ENCODE results near the gene TMEM72.

Gene TMEM72

DNA sequence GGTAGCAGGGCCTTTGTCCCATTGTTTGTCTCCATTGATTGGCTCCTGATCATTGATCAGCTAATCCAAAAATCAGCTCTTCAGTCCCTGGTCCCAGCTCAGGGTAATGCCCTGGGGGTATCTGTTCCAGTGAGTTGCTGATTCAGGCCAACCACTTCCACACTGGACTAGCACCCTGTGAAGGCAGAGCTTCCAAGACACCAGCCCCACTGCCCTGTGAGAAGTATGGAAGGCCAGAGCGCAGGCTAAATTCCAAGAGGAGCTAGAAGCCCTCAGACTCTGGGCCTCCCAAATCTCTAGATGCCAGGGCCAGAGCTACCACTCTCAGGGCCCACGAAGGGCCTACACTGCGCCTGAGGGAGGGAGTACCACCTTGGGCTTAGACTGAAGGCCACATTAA is 10.4 kb downstream of the TMEM72 start:
- in situ Hi-C loops (cut with HindIII; ENCODE audit: low sequenced_read_pairs), result no loop called here
- TF ChIP-seq, protein P1, sequence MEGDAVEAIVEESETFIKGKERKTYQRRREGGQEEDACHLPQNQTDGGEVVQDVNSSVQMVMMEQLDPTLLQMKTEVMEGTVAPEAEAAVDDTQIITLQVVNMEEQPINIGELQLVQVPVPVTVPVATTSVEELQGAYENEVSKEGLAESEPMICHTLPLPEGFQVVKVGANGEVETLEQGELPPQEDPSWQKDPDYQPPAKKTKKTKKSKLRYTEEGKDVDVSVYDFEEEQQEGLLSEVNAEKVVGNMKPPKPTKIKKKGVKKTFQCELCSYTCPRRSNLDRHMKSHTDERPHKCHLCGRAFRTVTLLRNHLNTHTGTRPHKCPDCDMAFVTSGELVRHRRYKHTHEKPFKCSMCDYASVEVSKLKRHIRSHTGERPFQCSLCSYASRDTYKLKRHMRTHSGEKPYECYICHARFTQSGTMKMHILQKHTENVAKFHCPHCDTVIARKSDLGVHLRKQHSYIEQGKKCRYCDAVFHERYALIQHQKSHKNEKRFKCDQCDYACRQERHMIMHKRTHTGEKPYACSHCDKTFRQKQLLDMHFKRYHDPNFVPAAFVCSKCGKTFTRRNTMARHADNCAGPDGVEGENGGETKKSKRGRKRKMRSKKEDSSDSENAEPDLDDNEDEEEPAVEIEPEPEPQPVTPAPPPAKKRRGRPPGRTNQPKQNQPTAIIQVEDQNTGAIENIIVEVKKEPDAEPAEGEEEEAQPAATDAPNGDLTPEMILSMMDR (IDR thresholded peaks at IDR 0.05; ENCODE audit: low read depth, low read length), result no peak
- no peak for DNase-seq (ENCODE audit: low read depth, low spot score)
- H3K4me3 ChIP-seq (ENCODE audit: low read depth, low read length), result no peak overlapping the region

DNA sequence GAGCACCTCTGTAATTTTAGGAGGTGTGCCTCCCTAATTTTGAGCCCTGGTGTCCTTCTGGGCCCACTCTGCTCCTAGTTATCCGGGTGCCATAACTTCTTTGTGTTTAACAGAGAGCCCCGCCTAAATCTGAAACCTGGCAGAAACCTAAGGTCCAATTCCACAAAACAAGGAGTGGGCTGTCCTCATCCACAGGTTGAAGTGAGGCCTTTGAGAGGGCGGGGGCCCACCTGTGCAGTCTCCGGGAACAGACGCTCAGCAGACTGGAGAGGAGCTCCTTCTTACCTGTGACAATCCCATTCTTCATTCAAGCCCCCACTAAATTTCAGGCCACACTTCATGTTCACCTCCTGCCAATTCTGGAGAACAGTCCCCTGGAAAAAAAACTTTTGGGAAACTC is 10.9 kb downstream of the TMEM72 start:
- DNase-seq (ENCODE audit: low read depth, low spot score), result no peak
- TF ChIP-seq, protein P1 (IDR thresholded peaks at IDR 0.05; ENCODE audit: low read depth, low read length), result no peak
- in situ Hi-C loops (cut with HindIII; ENCODE audit: low sequenced_read_pairs), result no loop called here
- no peak overlapping the region for H3K4me3 ChIP-seq (ENCODE audit: low read depth, low read length)

DNA sequence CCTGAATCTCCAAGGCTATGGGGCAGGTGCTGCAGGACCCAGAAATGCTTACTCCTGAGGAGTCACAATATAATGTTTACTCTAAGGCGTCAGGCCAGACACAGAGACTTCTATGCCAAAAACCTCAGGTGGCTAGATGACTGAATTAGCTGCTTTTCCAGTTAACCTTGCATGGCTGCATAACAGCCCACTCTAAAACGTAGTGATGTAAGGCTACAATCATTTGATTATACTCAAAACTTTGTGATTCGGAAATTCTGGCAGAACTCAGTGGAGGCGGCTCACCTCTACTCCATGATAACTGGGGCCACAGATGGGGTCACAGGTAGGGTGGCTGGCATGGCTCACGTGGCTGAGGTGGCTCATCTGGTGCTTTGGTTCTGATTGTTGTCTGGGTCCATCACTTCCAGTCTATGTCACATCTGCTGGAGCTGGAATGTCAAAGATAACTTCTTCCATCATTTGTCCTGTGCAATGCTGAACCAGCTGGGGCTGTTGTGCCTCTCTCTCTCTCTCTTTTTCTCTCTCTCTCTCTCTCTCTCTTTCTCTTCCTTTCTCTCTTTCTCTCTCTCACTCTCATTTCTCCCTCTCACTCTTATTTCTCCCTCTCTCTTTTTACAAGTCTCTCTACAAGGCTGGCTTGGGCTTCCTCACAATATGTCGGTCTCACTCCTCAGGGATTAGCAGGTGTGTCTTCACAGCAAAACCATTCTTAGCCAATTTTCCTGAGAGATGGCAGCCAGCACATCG is 11.8 kb downstream of the TMEM72 start:
- H3K4me3 ChIP-seq (ENCODE audit: low read depth, low read length), result no peak overlapping the region
- TF ChIP-seq, protein P1 (IDR thresholded peaks at IDR 0.05; ENCODE audit: low read depth, low read length), result no peak
- DNase-seq (ENCODE audit: low read depth, low spot score), result no peak
- in situ Hi-C loops (cut with HindIII; ENCODE audit: low sequenced_read_pairs), result no loop called here

DNA sequence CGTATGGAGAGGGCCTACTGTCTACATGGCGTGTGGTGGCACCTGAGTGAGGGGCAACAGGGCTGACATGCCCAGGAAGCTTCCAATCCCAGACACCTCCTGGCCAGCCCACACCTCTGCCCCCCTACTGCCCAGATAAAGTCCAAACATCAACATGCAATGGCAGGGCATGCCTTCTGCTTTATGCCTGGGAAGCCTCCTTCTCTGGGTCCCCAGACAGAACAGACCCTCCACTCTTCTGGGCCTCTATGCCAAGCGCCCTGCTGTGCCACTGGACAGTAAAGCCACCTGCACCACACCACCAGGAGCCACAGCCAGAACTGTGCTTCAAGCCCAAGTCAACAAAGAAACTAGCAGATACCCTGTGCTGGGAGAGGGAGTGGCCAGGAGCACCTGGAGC is 12.5 kb downstream of the TMEM72 start:
- DNase-seq (ENCODE audit: low read depth, low spot score), result no peak
- no peak overlapping the region for H3K4me3 ChIP-seq (ENCODE audit: low read depth, low read length)
- TF ChIP-seq, protein P1 (IDR thresholded peaks at IDR 0.05; ENCODE audit: low read depth, low read length), result no peak
- in situ Hi-C loops (cut with HindIII; ENCODE audit: low sequenced_read_pairs), result no loop called here

DNA sequence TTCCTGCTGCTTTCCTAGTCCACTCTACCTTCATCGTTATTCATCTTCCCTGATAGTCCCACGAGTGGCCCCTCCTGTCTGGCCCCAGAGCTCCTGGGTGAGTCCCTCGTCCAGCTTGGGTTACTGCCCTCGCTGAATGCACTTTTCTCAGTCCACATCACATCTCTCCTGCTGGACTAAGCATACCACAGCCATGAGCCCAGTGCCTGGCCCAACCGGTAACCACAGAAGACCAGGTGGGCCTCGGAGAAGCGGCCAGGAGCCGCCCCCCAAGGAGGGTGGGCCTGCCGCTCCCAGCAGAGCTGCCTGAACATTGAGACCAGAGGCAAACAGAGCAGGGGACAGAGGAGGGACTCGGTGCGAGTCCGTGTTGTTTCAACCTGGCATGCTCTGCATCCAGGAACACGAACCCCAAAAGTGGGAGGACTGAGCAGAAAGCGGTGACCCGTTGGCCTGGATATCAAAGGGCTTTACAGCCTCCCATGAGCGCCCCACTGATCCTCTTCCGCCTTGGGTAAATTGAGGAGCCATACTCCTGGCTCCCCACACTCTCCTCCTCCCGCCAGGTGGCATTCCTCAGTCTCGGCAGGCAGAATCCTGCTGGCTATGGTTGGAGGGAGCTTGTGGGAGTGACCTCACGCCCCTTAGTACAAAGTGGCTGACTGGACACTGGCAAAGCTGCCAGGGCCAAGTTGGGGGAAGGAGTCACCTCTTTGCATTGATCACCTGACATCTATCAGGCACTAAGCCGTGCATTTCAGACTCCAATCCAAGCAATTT is 13.3 kb downstream of the TMEM72 start:
- TF ChIP-seq, protein P1 (IDR thresholded peaks at IDR 0.05; ENCODE audit: low read depth, low read length), result no peak
- no peak for DNase-seq (ENCODE audit: low read depth, low spot score)
- H3K4me3 ChIP-seq (ENCODE audit: low read depth, low read length), result no peak overlapping the region
- in situ Hi-C loops (cut with HindIII; ENCODE audit: low sequenced_read_pairs), result no loop called here

DNA sequence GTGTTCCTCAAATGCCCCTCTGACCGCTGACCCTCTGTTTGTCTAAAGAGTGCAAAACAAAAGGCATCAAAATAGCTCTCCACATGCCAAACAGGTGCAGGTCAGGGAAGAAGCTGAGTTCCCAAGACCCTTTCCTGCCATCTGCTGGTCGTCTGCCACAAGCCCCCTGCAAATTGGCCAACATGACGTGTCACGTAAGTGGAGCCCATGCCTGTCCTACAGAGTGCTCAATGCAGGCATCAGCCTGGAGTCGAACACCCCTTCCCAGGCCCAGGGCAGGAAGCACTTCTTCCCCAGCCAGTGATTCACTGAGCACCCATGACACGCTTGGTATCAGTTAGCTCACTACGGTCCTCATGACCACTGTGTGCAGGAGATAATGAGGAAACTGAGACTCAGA is 14.1 kb downstream of the TMEM72 start:
- no peak for DNase-seq (ENCODE audit: low read depth, low spot score)
- TF ChIP-seq, protein P1 (IDR thresholded peaks at IDR 0.05; ENCODE audit: low read depth, low read length), result peak; percentile 31
- in situ Hi-C loops (cut with HindIII; ENCODE audit: low sequenced_read_pairs), result no loop called here
- H3K4me3 ChIP-seq (ENCODE audit: low read depth, low read length), result no peak overlapping the region
